Measurements from ENCODE around the gene FANK1.

Gene FANK1

DNA sequence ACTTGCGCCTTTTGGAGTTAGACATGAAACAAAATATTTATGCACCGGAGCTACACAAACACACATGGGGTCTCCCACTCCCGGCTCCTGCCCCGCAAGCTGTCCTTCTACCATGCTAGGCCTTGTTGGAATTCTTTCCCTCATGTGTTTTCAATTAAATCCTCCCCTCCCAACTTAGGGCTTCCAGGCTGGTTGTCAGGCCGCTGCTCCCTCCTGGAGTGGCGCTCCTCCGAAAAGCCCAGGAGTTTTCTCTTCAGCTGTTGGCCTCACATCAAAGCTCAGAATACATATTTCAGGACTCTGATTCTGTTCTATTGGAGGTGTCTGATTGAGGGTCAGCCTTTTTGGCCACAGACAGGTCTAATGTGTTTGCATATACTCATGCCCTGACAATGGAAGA, 113.3 kb downstream of the FANK1 start:
- Histone ChIP-seq H3K4me3 (ENCODE audit: insufficient read length, low read depth) (no peak overlapping the region), H3K27me3 (ENCODE audit: insufficient read depth, insufficient read length) (no peaks in the 10 kb centered on the region), H3K9ac (ENCODE audit: insufficient read length, low read depth) (no peak overlapping the region), H3K4me1 (ENCODE audit: insufficient read depth, insufficient read length) (no peaks in the 10 kb centered on the region), H3K9me3 (ENCODE audit: insufficient read depth, low read length) (peaks cover 7% of the 10 kb centered on the region; the same call in 1 of the 2 replicates), H3K36me3 (ENCODE audit: insufficient read depth, insufficient read length, low read length) (no peaks in the 10 kb centered on the region)
- no peak for TF ChIP-seq ZNF274 (IDR thresholded peaks at IDR 0.05; ENCODE audit: low read depth, low read length)
- TF ChIP-seq SUZ12 (IDR thresholded peaks at IDR 0.05; ENCODE audit: extremely low read depth, insufficient read depth, insufficient read length): no peak
- TF ChIP-seq YY1 (IDR thresholded peaks at IDR 0.05; ENCODE audit: insufficient read depth, insufficient read length): no peak
- DNase-seq (ENCODE audit: low read depth, low spot score): no peak

GRCh38 chr10:126011995-126012394, 115.6 kb downstream of the FANK1 start:
- no peaks in the 10 kb centered on the region for H3K27me3 ChIP-seq (ENCODE audit: insufficient read depth, insufficient read length)
- TF ChIP-seq YY1 (IDR thresholded peaks at IDR 0.05; ENCODE audit: insufficient read depth, insufficient read length) (no peak), SUZ12 (IDR thresholded peaks at IDR 0.05; ENCODE audit: extremely low read depth, insufficient read depth, insufficient read length) (no peak), ZNF274 (IDR thresholded peaks at IDR 0.05; ENCODE audit: low read depth, low read length) (no peak)
- H3K9me3 ChIP-seq (ENCODE audit: insufficient read depth, low read length): peaks cover 7% of the 10 kb centered on the region; the same call in 1 of the 2 replicates
- H3K9ac ChIP-seq (ENCODE audit: insufficient read length, low read depth): no peak overlapping the region
- H3K4me1 ChIP-seq (ENCODE audit: insufficient read depth, insufficient read length): no peaks in the 10 kb centered on the region
- DNase-seq (ENCODE audit: low read depth, low spot score): no peak
- H3K4me3 ChIP-seq (ENCODE audit: insufficient read length, low read depth): no peak overlapping the region
- H3K36me3 ChIP-seq (ENCODE audit: insufficient read depth, insufficient read length, low read length): no peaks in the 10 kb centered on the region

DNA sequence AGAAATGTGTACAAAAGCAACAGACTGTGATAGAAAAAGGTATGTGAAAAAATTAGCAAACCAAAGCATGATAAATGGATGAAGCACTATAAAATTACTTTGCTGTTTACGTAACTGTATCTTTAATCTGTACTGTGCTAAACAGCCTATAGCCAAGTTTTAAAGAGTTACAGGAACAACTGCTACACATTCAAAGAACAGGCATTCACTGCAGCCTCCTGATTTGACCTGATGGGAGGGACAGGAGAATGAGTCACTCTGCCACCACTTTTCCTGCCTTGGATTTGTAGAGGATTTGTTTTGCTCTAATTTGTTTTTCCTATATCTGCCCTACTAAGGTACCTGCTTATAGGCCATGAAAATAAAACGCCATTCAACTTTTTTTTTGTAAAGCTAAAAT, 116.1 kb downstream of the FANK1 start:
- H3K9ac ChIP-seq (ENCODE audit: insufficient read length, low read depth): no peak overlapping the region
- H3K9me3 ChIP-seq (ENCODE audit: insufficient read depth, low read length): peaks cover 7% of the 10 kb centered on the region; the same call in 1 of the 2 replicates
- TF ChIP-seq SUZ12 (IDR thresholded peaks at IDR 0.05; ENCODE audit: extremely low read depth, insufficient read depth, insufficient read length) (no peak), YY1 (IDR thresholded peaks at IDR 0.05; ENCODE audit: insufficient read depth, insufficient read length) (no peak), ZNF274 (IDR thresholded peaks at IDR 0.05; ENCODE audit: low read depth, low read length) (no peak)
- H3K4me1 ChIP-seq (ENCODE audit: insufficient read depth, insufficient read length): no peaks in the 10 kb centered on the region
- no peaks in the 10 kb centered on the region for H3K36me3 ChIP-seq (ENCODE audit: insufficient read depth, insufficient read length, low read length)
- H3K27me3 ChIP-seq (ENCODE audit: insufficient read depth, insufficient read length): no peaks in the 10 kb centered on the region
- no peak overlapping the region for H3K4me3 ChIP-seq (ENCODE audit: insufficient read length, low read depth)
- no peak for DNase-seq (ENCODE audit: low read depth, low spot score)

DNA sequence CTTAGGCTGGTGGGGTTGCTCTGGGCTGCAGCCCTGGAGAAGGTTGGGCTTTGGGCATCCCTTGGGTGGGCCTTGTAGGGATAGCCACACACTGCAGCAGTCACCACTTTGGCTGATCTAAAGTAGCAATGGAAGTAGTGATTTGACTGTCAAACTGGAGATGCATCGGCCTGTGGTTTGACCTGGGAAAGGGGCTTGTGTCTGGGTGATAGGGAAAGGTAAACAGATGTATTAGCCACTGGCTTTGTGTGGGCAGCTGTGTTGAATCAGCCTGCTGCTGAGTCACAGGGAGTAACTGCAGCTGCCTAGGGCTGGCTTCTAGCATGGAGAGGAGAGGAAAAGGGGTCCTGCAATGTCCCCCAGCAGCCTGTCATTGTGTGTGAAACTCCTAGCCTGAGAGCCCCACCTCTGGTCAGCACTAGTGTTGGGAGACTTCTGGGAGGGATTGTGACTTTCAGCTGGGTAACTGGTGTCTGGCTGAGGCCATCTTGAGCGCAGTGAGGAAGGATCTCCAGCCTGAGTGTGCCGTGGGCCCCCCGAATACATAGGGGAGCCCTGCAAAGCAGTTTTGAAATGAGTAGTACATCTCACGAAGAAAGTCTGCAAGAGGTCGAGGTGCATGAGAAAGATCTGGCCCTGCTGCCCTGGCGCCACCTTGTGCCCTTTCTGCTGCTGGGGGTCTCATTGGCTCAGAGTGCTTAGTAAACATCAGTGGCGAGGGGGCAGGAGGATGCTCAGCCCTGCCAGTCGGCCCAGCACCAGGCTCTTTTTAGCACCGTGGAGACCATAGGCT, 117.3 kb downstream of the FANK1 start:
- H3K4me1 ChIP-seq (ENCODE audit: insufficient read depth, insufficient read length): no peaks in the 10 kb centered on the region
- no peak overlapping the region for H3K4me3 ChIP-seq (ENCODE audit: insufficient read length, low read depth)
- DNase-seq (ENCODE audit: low read depth, low spot score): peak; percentile 6
- TF ChIP-seq ZNF274 (IDR thresholded peaks at IDR 0.05; ENCODE audit: low read depth, low read length) (no peak), YY1 (IDR thresholded peaks at IDR 0.05; ENCODE audit: insufficient read depth, insufficient read length) (no peak), SUZ12 (IDR thresholded peaks at IDR 0.05; ENCODE audit: extremely low read depth, insufficient read depth, insufficient read length) (no peak)
- peaks cover 9% of the 10 kb centered on the region; the same call in 1 of the 2 replicates for H3K9me3 ChIP-seq (ENCODE audit: insufficient read depth, low read length)
- H3K9ac ChIP-seq (ENCODE audit: insufficient read length, low read depth): no peak overlapping the region
- H3K27me3 ChIP-seq (ENCODE audit: insufficient read depth, insufficient read length): no peaks in the 10 kb centered on the region
- no peaks in the 10 kb centered on the region for H3K36me3 ChIP-seq (ENCODE audit: insufficient read depth, insufficient read length, low read length)

DNA sequence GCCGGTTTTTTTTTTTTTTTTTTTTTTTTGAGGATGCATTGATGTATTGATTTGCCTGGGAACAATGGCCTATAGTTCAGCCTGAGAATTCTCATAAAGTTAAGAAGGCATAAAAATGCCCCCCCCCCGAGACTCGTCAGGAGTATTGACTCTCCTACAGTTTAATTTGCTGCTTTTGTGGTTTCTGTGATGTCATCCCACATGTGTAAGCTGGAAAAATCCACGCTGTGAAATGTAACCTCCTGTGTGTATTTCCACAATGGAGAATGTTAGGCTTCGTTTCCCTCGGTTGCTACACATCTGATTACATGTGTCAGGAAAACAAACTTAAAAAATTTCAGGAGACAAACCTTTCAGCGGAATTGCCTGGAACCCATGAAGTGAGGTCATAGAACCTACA, 117.9 kb downstream of the FANK1 start:
- TF ChIP-seq SUZ12 (IDR thresholded peaks at IDR 0.05; ENCODE audit: extremely low read depth, insufficient read depth, insufficient read length) (no peak), ZNF274 (IDR thresholded peaks at IDR 0.05; ENCODE audit: low read depth, low read length) (no peak), YY1 (IDR thresholded peaks at IDR 0.05; ENCODE audit: insufficient read depth, insufficient read length) (no peak)
- peaks cover 9% of the 10 kb centered on the region; the same call in 1 of the 2 replicates for H3K9me3 ChIP-seq (ENCODE audit: insufficient read depth, low read length)
- no peak for DNase-seq (ENCODE audit: low read depth, low spot score)
- no peaks in the 10 kb centered on the region for H3K36me3 ChIP-seq (ENCODE audit: insufficient read depth, insufficient read length, low read length)
- H3K9ac ChIP-seq (ENCODE audit: insufficient read length, low read depth): no peak overlapping the region
- no peak overlapping the region for H3K4me3 ChIP-seq (ENCODE audit: insufficient read length, low read depth)
- H3K4me1 ChIP-seq (ENCODE audit: insufficient read depth, insufficient read length): no peaks in the 10 kb centered on the region
- no peaks in the 10 kb centered on the region for H3K27me3 ChIP-seq (ENCODE audit: insufficient read depth, insufficient read length)

GRCh38 chr10:126015413-126015812, 119.0 kb downstream of the FANK1 start:
- Histone ChIP-seq H3K4me3 (ENCODE audit: insufficient read length, low read depth) (no peak overlapping the region), H3K27me3 (ENCODE audit: insufficient read depth, insufficient read length) (no peaks in the 10 kb centered on the region), H3K4me1 (ENCODE audit: insufficient read depth, insufficient read length) (no peaks in the 10 kb centered on the region), H3K9me3 (ENCODE audit: insufficient read depth, low read length) (peaks cover 9% of the 10 kb centered on the region; the same call in 1 of the 2 replicates), H3K36me3 (ENCODE audit: insufficient read depth, insufficient read length, low read length) (no peaks in the 10 kb centered on the region), H3K9ac (ENCODE audit: insufficient read length, low read depth) (no peak overlapping the region)
- no peak for DNase-seq (ENCODE audit: low read depth, low spot score)
- no peak for TF ChIP-seq YY1 (IDR thresholded peaks at IDR 0.05; ENCODE audit: insufficient read depth, insufficient read length)
- TF ChIP-seq SUZ12 (IDR thresholded peaks at IDR 0.05; ENCODE audit: extremely low read depth, insufficient read depth, insufficient read length): no peak
- no peak for TF ChIP-seq ZNF274 (IDR thresholded peaks at IDR 0.05; ENCODE audit: low read depth, low read length)

DNA sequence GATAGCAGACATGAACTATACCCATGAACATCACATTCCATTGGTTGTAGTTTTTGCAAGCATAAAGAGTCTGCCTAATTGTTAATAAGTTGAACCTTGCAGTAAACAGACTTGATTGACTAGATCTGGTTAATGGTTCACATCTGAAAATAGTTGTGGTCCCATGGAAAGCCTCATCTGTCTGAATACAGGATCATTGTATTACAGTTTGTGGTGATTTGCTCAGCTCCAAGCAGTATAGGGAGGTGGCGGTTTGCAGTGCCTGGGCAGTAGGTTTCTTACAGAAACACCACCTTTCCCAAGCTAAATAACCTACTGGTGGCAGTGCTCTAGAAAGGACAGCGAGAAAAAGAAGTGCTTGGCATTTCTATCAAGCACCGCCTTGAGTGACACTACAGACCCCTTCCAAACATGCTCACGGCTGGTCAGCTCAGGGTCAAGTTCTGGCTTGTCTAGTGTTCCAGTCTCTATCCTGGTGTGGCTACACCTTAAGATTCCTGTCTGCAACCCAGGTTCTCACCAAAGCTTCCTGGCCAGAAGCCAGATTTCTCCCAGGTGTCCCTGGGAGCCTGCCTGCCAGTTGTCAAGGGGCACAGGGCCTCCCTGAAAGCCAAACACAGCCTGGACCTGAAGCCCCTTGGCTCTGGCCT, 119.9 kb downstream of the FANK1 start:
- Histone ChIP-seq H3K4me3 (ENCODE audit: insufficient read length, low read depth) (no peak overlapping the region), H3K9me3 (ENCODE audit: insufficient read depth, low read length) (0 out of 2 replicates have a peak, but pooled peaks cover 3% of the 10 kb centered on the region), H3K4me1 (ENCODE audit: insufficient read depth, insufficient read length) (no peaks in the 10 kb centered on the region), H3K27me3 (ENCODE audit: insufficient read depth, insufficient read length) (no peaks in the 10 kb centered on the region), H3K36me3 (ENCODE audit: insufficient read depth, insufficient read length, low read length) (no peaks in the 10 kb centered on the region), H3K9ac (ENCODE audit: insufficient read length, low read depth) (no peak overlapping the region)
- no peak for TF ChIP-seq SUZ12 (IDR thresholded peaks at IDR 0.05; ENCODE audit: extremely low read depth, insufficient read depth, insufficient read length)
- no peak for TF ChIP-seq YY1 (IDR thresholded peaks at IDR 0.05; ENCODE audit: insufficient read depth, insufficient read length)
- no peak for TF ChIP-seq ZNF274 (IDR thresholded peaks at IDR 0.05; ENCODE audit: low read depth, low read length)
- DNase-seq (ENCODE audit: low read depth, low spot score): no peak

All from NT2/D1 (cell line).